Measurements from ENCODE around the gene AOX1. TPM values are rescaled to one million over a fixed set of nuclear protein-coding genes. Genes with fewer than 3 reads are reported as not detected.

The AOX1 gene
- total RNA-seq, 1 experiment from 2014 or later = 5.1 TPM

- no peak overlapping the region for H3K4me2 ChIP-seq
- H3K4me3 ChIP-seq = no peak overlapping the region
- H3K27me3 ChIP-seq (ENCODE audit: insufficient read depth, low read depth) = no peaks in the 10 kb centered on the region
- H3K9me3 ChIP-seq (ENCODE audit: insufficient read depth, low read depth) = no peaks in the 10 kb centered on the region; the same call in 1 of the 2 replicates
- TF ChIP-seq EZH2 (IDR thresholded peaks at IDR 0.05; ENCODE audit: low read depth) = no peak
- no peak for TF ChIP-seq CTCF (conservative IDR thresholded peaks at IDR 0.05)
- peaks cover 16% of the 10 kb centered on the region; the same call in 1 of the 2 replicates for H3F3A ChIP-seq (ENCODE audit: insufficient read depth, low read depth)
- H4K20me1 ChIP-seq (ENCODE audit: insufficient read depth) = no peaks in the 10 kb centered on the region
- ChIA-PET CTCF (no interaction called here), POLR2A (ENCODE audit: unreplicated experiment) (no interaction called here)
- H3K36me3 ChIP-seq (ENCODE audit: low read depth) = no peaks in the 10 kb centered on the region
- H3K4me1 ChIP-seq (replicated peaks; ENCODE audit: insufficient read depth) = peaks cover 48% of the 10 kb centered on the region
- no TSS peak for BruUV-seq (replicated peaks)
- no peaks in the 10 kb centered on the region for H3K79me2 ChIP-seq (ENCODE audit: low read depth)
- H3K27ac ChIP-seq = no peak overlapping the region
- H3K9me2 ChIP-seq (ENCODE audit: insufficient read depth) = no peaks in the 10 kb centered on the region
- intact Hi-C loops (cut with micrococcal nuclease; ENCODE audit: unreplicated experiment) = no loop called here
- DNase-seq = no peak
- H2AFZ ChIP-seq = no peak overlapping the region
Measured at GRCh38 chr2:200599206-200599605, 13.4 kb downstream of the AOX1 start.

- Histone ChIP-seq H3K4me2 (peak overlapping the region; percentile 68), H3K27ac (peak overlapping the region; percentile 66), H3K9me2 (ENCODE audit: insufficient read depth) (no peaks in the 10 kb centered on the region), H3F3A (ENCODE audit: insufficient read depth, low read depth) (peaks cover 23% of the 10 kb centered on the region), H4K20me1 (ENCODE audit: insufficient read depth) (no peaks in the 10 kb centered on the region), H3K9me3 (ENCODE audit: insufficient read depth, low read depth) (peaks cover 4% of the 10 kb centered on the region), H3K4me1 (replicated peaks; ENCODE audit: insufficient read depth) (peaks cover 53% of the 10 kb centered on the region), H3K36me3 (ENCODE audit: low read depth) (no peaks in the 10 kb centered on the region), H3K4me3 (peak overlapping the region; percentile 25; the same call in 1 of the 2 replicates), H3K79me2 (ENCODE audit: low read depth) (no peaks in the 10 kb centered on the region), H2AFZ (0 out of 2 replicates have a peak overlapping the region, but pooled peaks have one; percentile 44), H3K27me3 (ENCODE audit: insufficient read depth, low read depth) (no peaks in the 10 kb centered on the region)
- POLR2A ChIA-PET (ENCODE audit: unreplicated experiment) = interaction anchor here (0.6 to 0.7 kb wide), 2 partner anchors 14 to 48 kb away, joined by 4 to 9 read pairs; no protein-coding TSS in a partner anchor
- no TSS peak for BruUV-seq (replicated peaks)
- DNase-seq = peak in 1 of 2 experiments; percentile 91
- CTCF ChIA-PET = interaction anchor here (0.6 to 1.1 kb wide), 2 partner anchors 17 to 64 kb away, joined by 3 to 4 read pairs; no protein-coding TSS in a partner anchor
- intact Hi-C loops (cut with micrococcal nuclease; ENCODE audit: unreplicated experiment) = no loop called here
- no peak for TF ChIP-seq CTCF (conservative IDR thresholded peaks at IDR 0.05)
- no peak for TF ChIP-seq EZH2 (IDR thresholded peaks at IDR 0.05; ENCODE audit: low read depth)
Measured at GRCh38 chr2:200600549-200601225, 14.9 kb downstream of the AOX1 start.

- no peaks in the 10 kb centered on the region for H3K36me3 ChIP-seq (ENCODE audit: low read depth)
- H3K4me2 ChIP-seq = no peak overlapping the region
- peaks cover 53% of the 10 kb centered on the region for H3K4me1 ChIP-seq (replicated peaks; ENCODE audit: insufficient read depth)
- H3K27ac ChIP-seq = no peak overlapping the region
- no peaks in the 10 kb centered on the region for H3K27me3 ChIP-seq (ENCODE audit: insufficient read depth, low read depth)
- H3K9me3 ChIP-seq (ENCODE audit: insufficient read depth, low read depth) = peaks cover 9% of the 10 kb centered on the region
- no TSS peak for BruUV-seq (replicated peaks)
- ChIA-PET POLR2A (ENCODE audit: unreplicated experiment) (interaction anchor here (0.5 kb wide), 1 partner anchor 12 kb away, joined by 3 read pairs; no protein-coding TSS in a partner anchor), CTCF (no interaction called here)
- DNase-seq = no peak
- H3K79me2 ChIP-seq (ENCODE audit: low read depth) = no peaks in the 10 kb centered on the region
- no peak overlapping the region for H3K4me3 ChIP-seq
- H4K20me1 ChIP-seq (ENCODE audit: insufficient read depth) = no peaks in the 10 kb centered on the region
- H3K9me2 ChIP-seq (ENCODE audit: insufficient read depth) = no peaks in the 10 kb centered on the region
- TF ChIP-seq EZH2 (IDR thresholded peaks at IDR 0.05; ENCODE audit: low read depth) (no peak), CTCF (conservative IDR thresholded peaks at IDR 0.05) (no peak)
- H3F3A ChIP-seq (ENCODE audit: insufficient read depth, low read depth) = peaks cover 23% of the 10 kb centered on the region
- no peak overlapping the region for H2AFZ ChIP-seq
- intact Hi-C loops (cut with micrococcal nuclease; ENCODE audit: unreplicated experiment) = no loop called here
Measured at GRCh38 chr2:200602584-200602983, 16.8 kb downstream of the AOX1 start.

Data from PC-9 (cell line).